ENCODE results near the gene SAMD3.
"Not testable (repeated sequence)": the region's sequence is repeated elsewhere in the genome, so short reads cannot be mapped to it uniquely, and the experiment has no call there.

The SAMD3 gene

GRCh38 chr6:130176378-130176777 lies 46.4 kb downstream of the SAMD3 start:
- no peak for DNase-seq (ENCODE audit: low read depth, low spot score)

GRCh38 chr6:130173377-130174004 lies 49.3 kb downstream of the SAMD3 start:
- not testable (repeated sequence) for DNase-seq (ENCODE audit: low read depth, low spot score)

- DNase-seq (ENCODE audit: low read depth, low spot score): not testable (repeated sequence)
Observed at GRCh38 chr6:130170160-130170559, 52.6 kb downstream of the SAMD3 start.

GRCh38 chr6:130167655-130168054 lies 55.1 kb downstream of the SAMD3 start:
- DNase-seq (ENCODE audit: low read depth, low spot score): no peak

- DNase-seq (ENCODE audit: low read depth, low spot score): no peak
Observed at GRCh38 chr6:130164251-130164650, 58.5 kb downstream of the SAMD3 start.

- no peak for DNase-seq (ENCODE audit: low read depth, low spot score)
Observed at GRCh38 chr6:130163266-130163665, 59.5 kb downstream of the SAMD3 start.

DNA sequence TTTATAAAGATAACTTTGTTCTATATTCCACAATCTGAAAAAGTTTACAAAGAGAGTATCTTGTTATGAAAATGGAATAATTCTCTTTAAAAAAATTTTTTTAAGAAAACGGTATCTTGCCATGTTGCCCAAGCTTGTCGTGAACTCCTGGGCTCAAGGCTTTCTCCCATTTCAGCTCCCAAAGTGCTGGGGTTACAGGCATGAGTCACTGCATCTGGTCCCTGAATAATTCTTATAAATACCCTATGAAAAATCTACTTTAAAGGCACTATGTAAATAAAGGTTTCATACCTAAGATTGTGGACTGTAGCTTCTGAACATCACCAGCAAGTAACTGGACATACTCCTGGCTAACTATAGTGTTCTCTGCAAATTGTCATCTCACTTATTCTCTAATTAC lies 60.3 kb downstream of the SAMD3 start:
- no peak for DNase-seq (ENCODE audit: low read depth, low spot score)

GRCh38 chr6:130161683-130162404 lies 60.9 kb downstream of the SAMD3 start:
- DNase-seq (ENCODE audit: low read depth, low spot score): peak; percentile 57

- peak; percentile 21 for DNase-seq (ENCODE audit: low read depth, low spot score)
Observed at GRCh38 chr6:130159956-130160355, 62.8 kb downstream of the SAMD3 start.

DNA sequence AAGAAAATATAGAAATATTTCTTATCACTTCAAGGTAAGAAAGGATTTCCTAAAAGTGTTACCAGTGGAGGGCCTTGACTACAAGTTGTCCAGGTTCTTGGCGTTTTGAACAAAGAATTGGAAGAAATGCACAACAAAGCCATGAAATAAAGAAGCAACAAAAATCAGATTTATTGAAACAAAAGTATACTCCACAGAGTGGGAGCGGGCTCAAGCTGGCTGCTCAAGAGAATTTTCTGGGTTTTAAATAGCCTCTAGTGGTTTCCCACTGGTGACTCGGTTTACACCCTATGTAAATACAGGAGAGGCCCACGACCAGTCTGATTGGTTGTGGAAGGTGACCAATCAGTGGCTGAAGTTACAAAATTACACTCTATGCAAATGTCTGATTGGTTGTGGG lies 64.2 kb downstream of the SAMD3 start:
- no peak for DNase-seq (ENCODE audit: low read depth, low spot score)

GRCh38 chr6:130158056-130158455 lies 64.7 kb downstream of the SAMD3 start:
- DNase-seq (ENCODE audit: low read depth, low spot score): no peak

DNA sequence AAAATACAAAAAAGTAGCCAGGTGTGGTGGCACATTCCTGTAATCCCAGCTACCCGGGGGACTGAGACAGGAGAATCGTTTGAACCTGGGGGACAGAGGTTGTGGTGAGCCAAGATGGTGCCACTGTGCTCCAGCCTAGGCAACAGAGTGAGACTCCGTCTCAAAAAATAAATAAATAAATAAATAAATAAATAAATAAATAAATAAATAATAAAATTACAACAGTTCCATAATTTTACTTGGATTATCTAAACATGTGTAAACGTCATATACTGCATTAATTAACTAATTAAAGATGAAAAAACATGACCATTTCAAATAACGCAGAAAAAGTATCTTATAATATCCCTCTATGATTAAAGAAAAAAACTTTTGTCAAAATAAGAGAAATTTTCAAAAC lies 65.8 kb downstream of the SAMD3 start:
- DNase-seq (ENCODE audit: low read depth, low spot score): no peak

DNA sequence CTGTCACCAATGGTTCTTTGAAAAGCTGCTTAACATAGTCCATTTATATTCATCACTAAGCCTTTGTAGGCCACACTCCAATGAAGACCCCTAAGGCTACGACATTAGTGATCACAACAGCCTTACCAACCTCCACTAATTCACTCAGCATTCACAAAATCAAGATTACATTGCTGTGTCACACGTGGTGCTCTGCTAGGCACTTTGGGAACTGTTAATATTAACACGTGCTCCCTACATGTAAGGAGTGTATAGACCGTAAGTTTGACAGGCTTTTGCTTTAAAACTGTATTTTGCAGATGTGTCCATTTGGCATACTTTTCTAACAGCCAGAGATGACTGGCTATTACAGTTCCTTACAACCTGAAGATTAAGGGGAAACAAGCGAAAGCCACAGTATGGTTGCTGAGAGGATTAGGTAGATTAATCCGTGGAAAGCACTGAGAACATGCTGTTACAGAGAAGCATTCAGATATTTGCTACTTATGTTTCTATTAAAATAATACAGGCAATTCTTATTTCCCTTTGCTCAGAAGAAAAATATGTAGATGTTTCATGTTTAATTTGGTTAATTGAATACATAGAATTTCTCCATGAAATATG lies 69.7 kb downstream of the SAMD3 start:
- DNase-seq (ENCODE audit: low read depth, low spot score): no peak

GRCh38 chr6:130150906-130151305 lies 71.8 kb downstream of the SAMD3 start:
- DNase-seq (ENCODE audit: low read depth, low spot score): no peak

DNA sequence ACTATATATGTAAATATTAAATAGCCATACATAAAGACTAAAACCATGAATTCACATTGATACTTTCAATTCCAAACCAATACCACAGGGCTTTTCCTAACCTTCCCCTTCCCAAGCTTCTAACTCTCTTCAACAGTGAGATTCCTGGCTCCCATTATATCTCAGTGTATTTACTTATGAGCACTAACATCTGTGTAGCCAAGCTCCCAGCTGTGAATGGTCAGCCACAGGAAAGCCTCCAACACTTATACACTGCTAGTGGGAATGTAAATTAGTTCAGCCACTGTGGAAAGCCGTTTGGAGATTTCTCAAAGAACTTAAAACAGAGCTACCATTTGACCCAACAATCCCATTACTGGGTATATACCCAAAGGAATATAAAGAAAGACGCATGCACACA lies 73.7 kb downstream of the SAMD3 start:
- DNase-seq (ENCODE audit: low read depth, low spot score): not testable (repeated sequence)

GRCh38 chr6:130148181-130148580 lies 74.6 kb downstream of the SAMD3 start:
- no peak for DNase-seq (ENCODE audit: low read depth, low spot score)

DNA sequence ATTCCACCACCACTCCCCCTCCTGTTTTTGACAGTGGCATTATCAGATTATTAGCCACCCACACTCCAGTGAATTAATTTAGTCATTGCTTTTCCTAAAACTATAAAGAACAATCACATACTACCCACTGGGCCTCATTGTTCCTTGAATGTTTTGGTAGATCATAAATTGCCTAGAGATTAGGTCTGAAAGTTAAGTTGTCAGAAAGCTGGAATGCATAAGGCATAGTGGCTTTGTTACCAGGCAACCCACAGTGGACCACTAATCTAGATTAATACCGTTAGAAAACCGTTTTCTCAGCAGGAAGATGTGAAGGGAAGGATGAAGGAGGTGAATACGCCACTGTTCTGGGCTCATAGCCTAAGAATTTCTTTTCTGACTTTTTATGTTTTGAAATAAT lies 75.6 kb downstream of the SAMD3 start:
- no peak for DNase-seq (ENCODE audit: low read depth, low spot score)

DNA sequence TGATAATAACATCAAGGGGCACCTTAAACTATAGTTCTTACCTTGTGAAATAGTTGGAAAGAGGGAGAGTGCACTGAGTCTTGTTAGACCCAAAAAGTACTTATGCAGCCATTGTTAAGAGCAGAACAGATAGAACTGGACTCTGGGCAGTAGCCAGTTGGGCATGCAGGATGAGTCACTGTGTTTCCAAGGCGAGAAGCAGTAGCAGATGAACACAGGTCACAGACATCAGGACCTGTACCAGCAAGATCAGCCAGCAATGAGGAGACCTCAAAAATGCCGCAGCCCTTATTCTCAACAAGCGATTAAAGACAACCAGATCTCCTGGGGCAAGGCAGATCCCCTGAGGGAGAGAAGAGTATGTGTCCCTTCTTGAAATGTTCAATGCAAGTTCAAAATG lies 79.0 kb downstream of the SAMD3 start:
- DNase-seq (ENCODE audit: low read depth, low spot score): peak; percentile 20

DNA sequence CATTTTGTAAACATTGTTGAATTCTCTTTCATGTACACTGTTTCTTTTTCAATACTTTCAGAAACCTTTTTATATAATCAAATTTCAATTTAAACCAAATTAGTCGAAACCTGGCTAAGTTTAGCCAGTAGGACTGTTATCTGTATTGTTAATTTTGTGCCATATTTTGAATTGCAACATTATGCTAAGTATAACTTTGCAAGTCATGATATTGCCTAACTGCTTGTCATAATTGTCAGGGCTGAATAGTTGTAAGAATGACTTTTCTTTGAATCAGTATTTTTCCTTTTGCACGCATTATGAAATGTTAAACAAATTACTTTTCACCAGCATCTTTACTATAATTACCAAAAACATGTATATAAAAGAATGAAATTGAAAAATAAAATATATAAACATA lies 82.7 kb downstream of the SAMD3 start:
- no peak for DNase-seq (ENCODE audit: low read depth, low spot score)

DNA sequence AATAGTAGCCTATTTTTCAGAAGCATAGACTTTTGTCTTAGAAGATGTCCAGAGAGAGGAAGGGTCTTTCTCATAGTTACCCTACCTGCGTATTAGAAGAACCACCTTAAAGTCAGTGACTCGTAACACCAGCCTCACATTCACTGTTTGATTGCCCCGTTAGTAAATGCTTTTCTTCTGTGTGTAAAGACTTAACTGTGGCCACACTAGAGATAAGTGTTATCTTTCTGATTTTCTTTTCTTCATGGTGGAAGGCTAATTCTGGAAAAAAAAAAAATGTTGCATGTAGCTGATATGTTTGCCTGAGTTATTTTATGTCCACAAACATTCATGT lies 83.9 kb downstream of the SAMD3 start:
- DNase-seq (ENCODE audit: low read depth, low spot score): no peak

DNA sequence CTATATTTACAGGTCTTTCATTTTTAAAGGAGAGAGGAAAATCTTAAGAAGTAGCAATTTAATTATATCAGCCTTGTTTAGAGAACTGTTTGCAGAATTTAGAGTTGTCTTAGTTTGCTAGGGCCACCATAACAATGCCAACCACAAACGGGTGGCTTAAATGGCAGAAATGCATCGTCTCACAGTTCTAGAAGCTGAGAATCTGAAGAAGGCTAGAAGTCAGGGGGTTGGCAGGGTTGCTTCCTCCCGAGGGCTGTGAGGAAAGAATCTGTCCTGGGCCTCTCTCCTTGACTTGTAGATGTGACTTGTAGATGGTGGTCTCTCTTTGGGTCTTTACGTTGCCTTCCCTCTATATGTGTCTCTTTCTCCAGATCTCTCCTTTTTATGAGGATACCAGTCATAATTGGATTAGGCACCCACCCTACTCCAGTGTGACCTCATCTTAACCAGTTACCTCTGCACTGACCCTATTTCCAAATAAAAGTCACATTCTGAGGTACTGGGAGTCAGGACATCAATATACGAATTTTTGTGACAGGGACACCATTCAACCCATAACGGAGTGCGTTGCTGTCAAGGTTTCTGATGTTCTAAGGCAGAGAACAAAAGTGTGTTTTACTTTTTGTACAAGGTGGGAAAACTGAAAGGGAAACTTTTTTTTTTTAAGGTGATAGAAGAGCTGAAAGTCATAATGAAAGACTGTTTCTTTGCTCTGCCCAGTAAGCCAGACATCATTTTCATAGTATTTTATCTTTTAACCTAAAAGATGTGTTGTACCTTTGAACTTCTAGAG lies 84.4 kb downstream of the SAMD3 start:
- DNase-seq (ENCODE audit: low read depth, low spot score): no peak

DNA sequence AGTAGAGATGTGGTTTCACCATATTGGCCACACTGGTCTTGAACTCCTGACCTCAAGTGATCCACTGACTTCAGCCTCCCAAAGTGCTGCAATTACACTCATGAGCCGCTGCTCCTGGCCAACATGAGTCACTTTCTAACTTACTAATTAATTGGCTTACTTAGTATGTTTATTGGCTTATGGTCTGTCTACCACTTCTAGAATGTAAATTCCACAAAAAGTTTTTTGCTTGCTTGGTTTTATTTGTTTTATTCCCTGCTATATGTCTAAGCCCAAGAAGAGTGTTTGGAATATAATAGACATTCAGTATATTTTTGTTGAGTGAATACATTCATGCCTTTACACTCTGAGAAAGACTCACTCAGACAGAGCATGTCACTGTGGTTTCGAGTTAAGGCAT lies 86.0 kb downstream of the SAMD3 start:
- no peak for DNase-seq (ENCODE audit: low read depth, low spot score)

Data from astrocyte of the hippocampus (primary cell).